WERI-Rb-1 (cell line): Measurements from ENCODE around the gene MDGA2.

ENCODE experiments used
- DNase-seq: peaks from one replicate; pipeline ENCODE4 v3.0.0-alpha.2; 2020
- H3K27ac ChIP-seq: fragments of 250-450 bp; sonication (Bioruptor Pico); 2 replicates; pipeline ENCODE4 v1.5.1; 2020; ENCODE audit warnings: mild to moderate bottlenecking, moderate library complexity
- H3K27me3 ChIP-seq: fragments of 250-450 bp; sonication (Bioruptor Pico); 2 replicates; pipeline ENCODE4 v1.5.1; 2021; ENCODE audit warnings: mild to moderate bottlenecking, low read depth, moderate library complexity; ENCODE audit not compliant: insufficient read depth, severe bottlenecking
- H3K36me3 ChIP-seq: fragments of 250-450 bp; sonication (Bioruptor Pico); 2 replicates; pipeline ENCODE4 v1.5.1; 2020; ENCODE audit warnings: mild to moderate bottlenecking, moderate library complexity
- H3K4me3 ChIP-seq: 2 replicates; pipeline ENCODE4 v1.5.1; 2011; ENCODE audit warnings: low read depth, mild to moderate bottlenecking, control low read depth, low read length
- H3K9me3 ChIP-seq: fragments of 250-450 bp; sonication (Bioruptor Pico); 2 replicates; pipeline ENCODE4 v1.5.1; 2021; ENCODE audit warnings: mild to moderate bottlenecking, moderate library complexity; ENCODE audit not compliant: severe bottlenecking
- TF ChIP-seq, protein P1 (sequence below): IDR thresholded peaks from 2 replicates; pipeline ENCODE4 v1.5.1; 2011; ENCODE audit warnings: low read depth, mild to moderate bottlenecking, control low read depth, inconsistent platforms, low read length

The MDGA2 gene

DNA sequence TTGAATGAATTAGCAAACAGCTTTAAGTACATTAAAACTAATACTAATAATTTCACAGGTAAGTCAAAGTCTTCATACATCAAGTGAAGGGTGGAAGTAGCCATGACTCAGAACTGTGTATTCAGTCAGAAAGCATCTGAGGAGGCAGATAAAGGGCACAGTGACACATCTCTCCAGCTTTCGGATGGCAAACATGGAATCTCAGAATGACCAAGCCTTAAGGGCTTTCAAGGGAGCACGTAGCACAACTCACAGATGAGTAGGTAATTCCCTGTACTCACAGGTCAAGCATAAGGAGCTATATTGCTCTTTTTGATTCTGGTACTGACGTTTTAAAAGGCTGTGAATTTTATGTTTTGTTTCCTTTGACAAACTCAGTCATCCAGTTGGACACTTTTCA, 56.0 kb downstream of the MDGA2 start:
- Histone ChIP-seq H3K9me3 (no peaks in the 10 kb centered on the region), H3K27ac (no peak overlapping the region), H3K36me3 (no peaks in the 10 kb centered on the region), H3K27me3 (no peaks in the 10 kb centered on the region), H3K4me3 (no peak overlapping the region)
- no peak for DNase-seq
- TF ChIP-seq, protein P1, sequence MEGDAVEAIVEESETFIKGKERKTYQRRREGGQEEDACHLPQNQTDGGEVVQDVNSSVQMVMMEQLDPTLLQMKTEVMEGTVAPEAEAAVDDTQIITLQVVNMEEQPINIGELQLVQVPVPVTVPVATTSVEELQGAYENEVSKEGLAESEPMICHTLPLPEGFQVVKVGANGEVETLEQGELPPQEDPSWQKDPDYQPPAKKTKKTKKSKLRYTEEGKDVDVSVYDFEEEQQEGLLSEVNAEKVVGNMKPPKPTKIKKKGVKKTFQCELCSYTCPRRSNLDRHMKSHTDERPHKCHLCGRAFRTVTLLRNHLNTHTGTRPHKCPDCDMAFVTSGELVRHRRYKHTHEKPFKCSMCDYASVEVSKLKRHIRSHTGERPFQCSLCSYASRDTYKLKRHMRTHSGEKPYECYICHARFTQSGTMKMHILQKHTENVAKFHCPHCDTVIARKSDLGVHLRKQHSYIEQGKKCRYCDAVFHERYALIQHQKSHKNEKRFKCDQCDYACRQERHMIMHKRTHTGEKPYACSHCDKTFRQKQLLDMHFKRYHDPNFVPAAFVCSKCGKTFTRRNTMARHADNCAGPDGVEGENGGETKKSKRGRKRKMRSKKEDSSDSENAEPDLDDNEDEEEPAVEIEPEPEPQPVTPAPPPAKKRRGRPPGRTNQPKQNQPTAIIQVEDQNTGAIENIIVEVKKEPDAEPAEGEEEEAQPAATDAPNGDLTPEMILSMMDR: no peak

DNA sequence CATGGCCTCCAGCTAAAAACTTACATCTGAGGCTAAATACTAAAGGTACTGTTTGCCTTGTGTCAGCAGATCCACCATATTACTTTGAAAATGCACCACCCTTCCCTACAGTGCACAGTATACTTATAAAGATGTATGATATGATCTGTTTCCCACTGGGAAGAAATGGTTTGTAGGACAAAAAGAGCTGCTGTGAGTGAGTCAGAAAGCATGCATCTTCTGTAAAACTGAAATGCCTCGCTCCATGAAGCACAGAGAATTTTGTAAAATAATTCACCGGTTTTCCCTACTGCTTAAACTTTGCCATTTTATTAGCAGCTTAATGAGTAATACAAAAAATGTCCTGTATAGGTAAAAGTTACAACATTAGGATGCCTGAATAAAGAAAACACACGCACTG, 68.8 kb downstream of the MDGA2 start:
- Histone ChIP-seq H3K27me3 (no peaks in the 10 kb centered on the region), H3K9me3 (no peaks in the 10 kb centered on the region), H3K4me3 (no peak overlapping the region), H3K36me3 (no peaks in the 10 kb centered on the region), H3K27ac (no peak overlapping the region)
- DNase-seq: no peak
- TF ChIP-seq, protein P1: no peak

DNA sequence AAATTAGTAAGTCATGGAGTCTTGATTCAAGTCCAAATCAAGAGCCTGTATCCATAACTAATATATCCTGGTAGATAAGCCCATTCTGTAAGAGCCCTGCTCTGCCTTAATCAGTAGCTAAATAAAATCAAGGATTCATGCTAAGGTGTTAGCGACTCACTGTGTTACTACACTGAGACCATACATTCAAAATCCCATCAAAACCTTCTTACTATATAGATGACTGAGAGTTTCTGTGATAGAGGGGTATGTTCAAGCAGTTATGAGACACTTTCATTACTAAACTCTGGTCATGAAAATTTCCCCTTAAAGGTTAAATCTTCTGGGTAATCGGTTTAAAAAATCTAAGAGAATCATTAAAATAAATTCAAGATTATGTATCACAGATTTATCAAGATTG, 78.5 kb downstream of the MDGA2 start:
- no peaks in the 10 kb centered on the region for H3K27me3 ChIP-seq
- H3K9me3 ChIP-seq: no peaks in the 10 kb centered on the region
- no peak overlapping the region for H3K4me3 ChIP-seq
- TF ChIP-seq, protein P1: no peak
- no peak for DNase-seq
- H3K36me3 ChIP-seq: no peaks in the 10 kb centered on the region
- H3K27ac ChIP-seq: no peak overlapping the region

DNA sequence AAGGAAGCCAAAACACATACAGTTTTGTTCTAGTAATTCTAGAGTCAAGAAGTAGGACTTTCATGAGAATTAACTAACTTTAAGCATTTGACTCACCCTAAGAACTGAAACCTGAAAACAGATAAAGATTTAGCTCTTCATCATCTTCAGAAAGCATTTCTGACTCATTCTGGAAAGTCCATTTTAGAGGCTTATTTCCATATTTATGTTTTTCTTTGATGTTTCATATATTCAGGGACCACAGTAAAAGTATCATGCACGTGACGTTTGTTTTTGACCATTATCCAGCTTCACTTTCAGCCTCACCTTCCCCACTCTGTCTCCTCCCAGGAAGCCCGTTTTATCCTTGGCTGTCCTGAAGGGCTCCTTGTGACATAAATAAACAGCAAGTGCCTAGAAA, 79.2 kb downstream of the MDGA2 start:
- no peak overlapping the region for H3K4me3 ChIP-seq

DNA sequence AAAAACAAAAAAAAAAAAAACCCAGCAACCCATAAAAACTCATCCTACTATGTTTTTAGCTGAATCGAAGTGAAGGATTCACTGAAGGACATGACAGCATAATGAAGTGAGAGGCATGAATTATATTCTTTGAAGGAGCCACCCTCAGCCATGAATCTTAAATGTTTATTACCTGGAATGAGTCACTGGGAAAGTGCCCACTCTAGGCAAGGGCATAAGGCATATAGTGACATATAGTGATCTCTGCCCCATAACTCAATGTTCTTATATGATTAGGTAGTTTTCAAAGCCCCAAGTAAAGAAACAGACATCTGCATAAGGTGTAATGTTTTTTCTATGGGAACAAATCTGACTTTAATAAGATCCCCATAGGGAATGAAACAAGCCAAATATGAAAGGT, 79.9 kb downstream of the MDGA2 start:
- Histone ChIP-seq H3K9me3 (no peaks in the 10 kb centered on the region), H3K4me3 (no peak overlapping the region), H3K27ac (no peak overlapping the region), H3K27me3 (no peaks in the 10 kb centered on the region), H3K36me3 (no peaks in the 10 kb centered on the region)
- TF ChIP-seq, protein P1: no peak
- no peak for DNase-seq

More for the DNA sequence above, 79.2 kb downstream of the MDGA2 start:
- Histone ChIP-seq H3K27me3 (no peaks in the 10 kb centered on the region), H3K36me3 (no peaks in the 10 kb centered on the region), H3K27ac (no peak overlapping the region), H3K9me3 (no peaks in the 10 kb centered on the region)
- TF ChIP-seq, protein P1: no peak
- DNase-seq: no peak

DNA sequence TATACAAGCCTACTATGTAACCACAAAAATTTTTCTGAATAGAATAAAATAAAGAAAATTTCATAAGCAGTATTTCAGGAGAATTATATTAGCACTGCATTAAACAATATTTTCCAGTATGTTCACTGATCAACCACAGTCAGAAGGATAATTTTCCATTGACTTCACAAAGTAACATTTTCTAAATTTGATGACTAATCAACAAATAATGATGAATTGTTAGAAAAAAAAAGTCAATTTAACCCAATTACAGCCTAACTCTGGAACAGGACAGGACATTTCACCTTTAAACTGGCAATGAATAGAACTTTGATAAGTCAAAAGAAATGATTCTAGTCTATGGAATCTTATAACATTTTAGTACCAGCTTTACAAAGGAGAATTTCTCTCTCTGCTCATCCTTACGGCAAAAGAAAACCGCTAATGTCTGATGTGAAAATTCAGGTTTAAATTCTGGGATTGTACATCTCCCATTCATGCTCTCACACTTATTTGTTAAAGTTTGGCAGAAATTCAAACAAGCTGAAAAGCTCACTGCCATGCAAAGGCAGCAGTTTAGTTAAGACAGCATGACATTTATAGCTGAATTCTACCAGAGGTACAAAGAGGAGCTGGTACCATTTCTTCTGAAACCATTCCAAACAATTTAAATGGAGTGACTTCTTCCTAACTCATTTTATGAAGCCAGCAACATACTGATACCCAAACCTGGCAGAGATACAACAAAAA, 84.5 kb downstream of the MDGA2 start:
- H3K36me3 ChIP-seq: no peaks in the 10 kb centered on the region
- H3K27me3 ChIP-seq: no peaks in the 10 kb centered on the region
- no peak overlapping the region for H3K4me3 ChIP-seq
- H3K27ac ChIP-seq: no peak overlapping the region
- DNase-seq: no peak
- TF ChIP-seq, protein P1: no peak
- H3K9me3 ChIP-seq: no peaks in the 10 kb centered on the region
